GM23338 (cell line): ENCODE results near the gene DKK2. TPM values are rescaled to one million over a fixed set of nuclear protein-coding genes. Genes with fewer than 3 reads are reported as not detected.

Experiments
- ATAC-seq: fragments of 200-7000 bp; cut with Tn5 transposase; 3 replicates; pipeline ENCODE4 v1.9.1; 2020
- DNase-seq: peaks from one replicate; pipeline ENCODE4 v3.0.0-alpha.2; 2015; ENCODE audit warnings: low spot score
- H2AFZ ChIP-seq: fragments of 200-600 bp; sonication (generic); 2 replicates; pipeline ENCODE4 v1.8.0; 2016; ENCODE audit warnings: antibody characterized with exemption, mild to moderate bottlenecking, moderate library complexity
- H3F3A ChIP-seq: fragments of 200-600 bp; sonication (generic); replicated peaks from 2 replicates; pipeline ENCODE4 v1.8.0; 2017; ENCODE audit warnings: antibody characterized with exemption, mixed run types, low read depth
- H3K27ac ChIP-seq: fragments of 200-600 bp; sonication (generic); 2 replicates; pipeline ENCODE4 v1.6.1; 2016; ENCODE audit warnings: low read depth
- H3K27me3 ChIP-seq: fragments of 200-600 bp; sonication (generic); 2 replicates; pipeline ENCODE4 v1.8.0; 2016; ENCODE audit warnings: mild to moderate bottlenecking, mixed run types, moderate library complexity; ENCODE audit not compliant: insufficient read depth
- H3K36me3 ChIP-seq: fragments of 200-600 bp; sonication (generic); 2 replicates; pipeline ENCODE4 v1.8.0; 2016; ENCODE audit warnings: mild to moderate bottlenecking; ENCODE audit not compliant: insufficient read depth
- H3K4me1 ChIP-seq: fragments of 200-600 bp; sonication (generic); 2 replicates; pipeline ENCODE4 v1.8.0; 2016; ENCODE audit warnings: mild to moderate bottlenecking, moderate library complexity; ENCODE audit not compliant: insufficient read depth
- H3K4me2 ChIP-seq: fragments of 200-600 bp; sonication (generic); 2 replicates; pipeline ENCODE4 v1.7.1; 2017; ENCODE audit warnings: mixed run types
- H3K4me3 ChIP-seq: fragments of 200-600 bp; sonication (generic); 2 replicates; pipeline ENCODE4 v1.6.1; 2016; ENCODE audit warnings: mixed run types
- H3K79me2 ChIP-seq: fragments of 200-600 bp; sonication (generic); replicated peaks from 2 replicates; pipeline ENCODE4 v1.8.0; 2017; ENCODE audit warnings: mild to moderate bottlenecking; ENCODE audit not compliant: insufficient read depth
- H3K9me2 ChIP-seq: fragments of 200-600 bp; sonication (generic); 2 replicates; pipeline ENCODE4 v1.8.0; 2017; ENCODE audit not compliant: insufficient read depth
- H4K20me1 ChIP-seq: fragments of 200-600 bp; sonication (generic); replicated peaks from 2 replicates; pipeline ENCODE4 v1.8.0; 2017; ENCODE audit warnings: mild to moderate bottlenecking; ENCODE audit not compliant: insufficient read depth
- H3K27ac Mint-ChIP-seq: 2 replicates; pipeline ENCODE4 v1.8.0; 2020; ENCODE audit warnings: inconsistent platforms, mild to moderate bottlenecking, moderate library complexity, mixed read lengths
- H3K27me3 Mint-ChIP-seq: 3 replicates; pipeline ENCODE4 v1.8.0; 2022; ENCODE audit warnings: low read depth, mild to moderate bottlenecking, moderate library complexity, mixed read lengths, inconsistent platforms; ENCODE audit not compliant: insufficient read depth, poor library complexity
- H3K36me3 Mint-ChIP-seq: 3 replicates; pipeline ENCODE4 v1.8.0; 2021; ENCODE audit warnings: low read depth, mild to moderate bottlenecking, inconsistent platforms, moderate library complexity, mixed read lengths
- H3K4me1 Mint-ChIP-seq: 3 replicates; pipeline ENCODE4 v1.8.0; 2020; ENCODE audit warnings: mild to moderate bottlenecking, inconsistent platforms, mixed read lengths
- H3K4me3 Mint-ChIP-seq: 3 replicates; pipeline ENCODE4 v1.8.0; 2021; ENCODE audit warnings: moderate library complexity, mild to moderate bottlenecking, inconsistent platforms, mixed read lengths
- H3K9me3 Mint-ChIP-seq: 3 replicates; pipeline ENCODE4 v1.8.0; 2020; ENCODE audit warnings: moderate library complexity, mild to moderate bottlenecking, inconsistent platforms, mixed read lengths
- CREB1 ChIP-seq: fragments of 250-450 bp; sonication (Bioruptor Pico); IDR thresholded peaks from 2 replicates; pipeline ENCODE4 v1.5.0; 2020; ENCODE audit warnings: low read depth, mild to moderate bottlenecking, moderate library complexity
- EZH2 ChIP-seq: fragments of 200-600 bp; sonication (generic); IDR thresholded peaks from one replicate; pipeline ENCODE4 v1.8.0; 2017; ENCODE audit warnings: antibody characterized with exemption, mild to moderate bottlenecking, low read depth; ENCODE audit not compliant: unreplicated experiment
- EZH2phosphoT487 ChIP-seq: fragments of 200-600 bp; sonication (generic); IDR thresholded peaks from one replicate; pipeline ENCODE4 v1.8.1; 2018; ENCODE audit warnings: antibody characterized with exemption; ENCODE audit not compliant: unreplicated experiment
- JUNB ChIP-seq: IDR thresholded peaks from one replicate; pipeline ENCODE4 v1.6.1; 2016; ENCODE audit warnings: antibody characterized with exemption; ENCODE audit not compliant: unreplicated experiment
- NANOG ChIP-seq: IDR thresholded peaks from 2 replicates; pipeline ENCODE4 v1.6.1; 2016; ENCODE audit warnings: antibody characterized with exemption, borderline replicate concordance
- POLR2AphosphoS5 ChIP-seq: IDR thresholded peaks from 2 replicates; pipeline ENCODE4 v1.6.1; 2016; ENCODE audit warnings: antibody characterized with exemption, low read depth
- STAT1 ChIP-seq: IDR thresholded peaks from one replicate; pipeline ENCODE4 v1.6.1; 2016; ENCODE audit warnings: antibody characterized with exemption; ENCODE audit not compliant: unreplicated experiment
- ZNF114 ChIP-seq: fragments of 250-450 bp; sonication (Bioruptor Pico); IDR thresholded peaks from 2 replicates; pipeline ENCODE4 v1.5.0; 2020; ENCODE audit warnings: mild to moderate bottlenecking, moderate library complexity
- ZNF331 ChIP-seq: fragments of 250-450 bp; sonication (Bioruptor Pico); IDR thresholded peaks from 2 replicates; pipeline ENCODE4 v1.5.0; 2020; ENCODE audit warnings: low read depth, mild to moderate bottlenecking, moderate library complexity
- ZNF462 ChIP-seq: fragments of 250-450 bp; sonication (Bioruptor Pico); IDR thresholded peaks from 2 replicates; pipeline ENCODE4 v1.5.0; 2020; ENCODE audit warnings: mild to moderate bottlenecking, moderate library complexity
- polyA plus RNA-seq: library from polyadenylated mRNA; unstranded; fragments of >200 nt; fragmentation: Nextera tagmentation; extraction: Ambion mirVana; gene quantifications from 2 replicates; pipeline ENCODE4 v1.2.1, GENCODE V29; 2016
- total RNA-seq: library from RNA; depleted of rRNA; stranded (reverse); fragments of >200 nt; shearing (Covaris generic); gene quantifications from 2 replicates; pipeline ENCODE4 v1.2.3, GENCODE V29; 2014
- TF ChIP-seq, protein P1 (sequence below), 2 experiments: fragments of 200-600 bp in 1 of 2; sonication (generic) in 1 of 2; conservative IDR thresholded peaks; 2 replicates each; pipeline versions ENCODE4 v1.5.1 to v1.6.1; 2016 to 2017; ENCODE audit warnings: antibody characterized with exemption in 2 of 2, low read depth in 2 of 2, mild to moderate bottlenecking in 2 of 2, moderate library complexity in 1 of 2
- TF ChIP-seq, protein P2 (sequence below): IDR thresholded peaks from 2 replicates; pipeline ENCODE4 v1.6.1; 2016; ENCODE audit warnings: antibody characterized with exemption
- TF ChIP-seq, protein P3 (sequence below): IDR thresholded peaks from one replicate; pipeline ENCODE4 v1.6.1; 2018; ENCODE audit warnings: antibody characterized with exemption; ENCODE audit not compliant: unreplicated experiment

DKK2 gene
- total and polyA plus RNA-seq, 2 experiments from 2014 or later, result 0.05 TPM; not detected in 1

DNA sequence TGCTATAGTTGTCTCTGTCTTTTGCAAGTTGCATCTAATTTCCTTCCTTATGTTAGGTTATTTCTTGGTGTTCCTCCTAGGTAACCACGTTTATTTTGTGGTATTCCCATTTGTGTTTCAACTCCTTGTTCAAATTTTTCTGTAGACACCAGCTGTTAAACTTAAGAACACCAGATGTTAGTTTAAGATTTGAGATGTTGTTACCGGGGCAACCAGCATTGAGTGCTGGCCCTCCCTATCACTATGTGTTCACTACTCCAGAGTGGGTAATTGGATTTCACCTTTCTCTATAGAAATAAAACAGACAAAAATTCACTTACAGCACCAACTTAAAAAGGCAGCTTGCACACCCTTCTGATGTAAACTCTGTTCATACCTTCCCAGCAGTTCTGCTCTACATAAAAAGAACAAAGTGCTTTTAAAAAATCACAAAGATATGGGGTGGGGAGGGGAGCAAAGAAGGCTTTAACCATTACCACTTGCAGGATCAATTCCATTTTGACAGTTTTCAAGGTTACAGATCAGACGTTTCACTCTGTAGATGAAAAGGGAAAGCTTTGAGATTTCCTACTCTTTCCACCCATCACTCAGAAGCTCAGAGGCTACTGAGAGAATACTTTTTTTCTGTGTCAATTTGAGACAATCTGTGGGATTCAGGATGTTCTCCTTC, 82.9 kb downstream of the DKK2 start:
- H3K36me3 ChIP-seq, result no peaks in the 10 kb centered on the region
- TF ChIP-seq JUNB, result no peak
- TF ChIP-seq EZH2phosphoT487, result no peak
- TF ChIP-seq, protein P1, sequence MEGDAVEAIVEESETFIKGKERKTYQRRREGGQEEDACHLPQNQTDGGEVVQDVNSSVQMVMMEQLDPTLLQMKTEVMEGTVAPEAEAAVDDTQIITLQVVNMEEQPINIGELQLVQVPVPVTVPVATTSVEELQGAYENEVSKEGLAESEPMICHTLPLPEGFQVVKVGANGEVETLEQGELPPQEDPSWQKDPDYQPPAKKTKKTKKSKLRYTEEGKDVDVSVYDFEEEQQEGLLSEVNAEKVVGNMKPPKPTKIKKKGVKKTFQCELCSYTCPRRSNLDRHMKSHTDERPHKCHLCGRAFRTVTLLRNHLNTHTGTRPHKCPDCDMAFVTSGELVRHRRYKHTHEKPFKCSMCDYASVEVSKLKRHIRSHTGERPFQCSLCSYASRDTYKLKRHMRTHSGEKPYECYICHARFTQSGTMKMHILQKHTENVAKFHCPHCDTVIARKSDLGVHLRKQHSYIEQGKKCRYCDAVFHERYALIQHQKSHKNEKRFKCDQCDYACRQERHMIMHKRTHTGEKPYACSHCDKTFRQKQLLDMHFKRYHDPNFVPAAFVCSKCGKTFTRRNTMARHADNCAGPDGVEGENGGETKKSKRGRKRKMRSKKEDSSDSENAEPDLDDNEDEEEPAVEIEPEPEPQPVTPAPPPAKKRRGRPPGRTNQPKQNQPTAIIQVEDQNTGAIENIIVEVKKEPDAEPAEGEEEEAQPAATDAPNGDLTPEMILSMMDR (conservative IDR thresholded peaks at IDR 0.05; ENCODE audit: low read depth in 2 of 2), result no peak
- TF ChIP-seq NANOG, result no peak
- TF ChIP-seq ZNF114 (CRISPR knock-in tag), result no peak
- TF ChIP-seq CREB1 (CRISPR knock-in tag), result no peak
- no peak for TF ChIP-seq ZNF331
- TF ChIP-seq, protein P2, sequence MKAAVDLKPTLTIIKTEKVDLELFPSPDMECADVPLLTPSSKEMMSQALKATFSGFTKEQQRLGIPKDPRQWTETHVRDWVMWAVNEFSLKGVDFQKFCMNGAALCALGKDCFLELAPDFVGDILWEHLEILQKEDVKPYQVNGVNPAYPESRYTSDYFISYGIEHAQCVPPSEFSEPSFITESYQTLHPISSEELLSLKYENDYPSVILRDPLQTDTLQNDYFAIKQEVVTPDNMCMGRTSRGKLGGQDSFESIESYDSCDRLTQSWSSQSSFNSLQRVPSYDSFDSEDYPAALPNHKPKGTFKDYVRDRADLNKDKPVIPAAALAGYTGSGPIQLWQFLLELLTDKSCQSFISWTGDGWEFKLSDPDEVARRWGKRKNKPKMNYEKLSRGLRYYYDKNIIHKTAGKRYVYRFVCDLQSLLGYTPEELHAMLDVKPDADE, result no peak
- TF ChIP-seq, protein P3, sequence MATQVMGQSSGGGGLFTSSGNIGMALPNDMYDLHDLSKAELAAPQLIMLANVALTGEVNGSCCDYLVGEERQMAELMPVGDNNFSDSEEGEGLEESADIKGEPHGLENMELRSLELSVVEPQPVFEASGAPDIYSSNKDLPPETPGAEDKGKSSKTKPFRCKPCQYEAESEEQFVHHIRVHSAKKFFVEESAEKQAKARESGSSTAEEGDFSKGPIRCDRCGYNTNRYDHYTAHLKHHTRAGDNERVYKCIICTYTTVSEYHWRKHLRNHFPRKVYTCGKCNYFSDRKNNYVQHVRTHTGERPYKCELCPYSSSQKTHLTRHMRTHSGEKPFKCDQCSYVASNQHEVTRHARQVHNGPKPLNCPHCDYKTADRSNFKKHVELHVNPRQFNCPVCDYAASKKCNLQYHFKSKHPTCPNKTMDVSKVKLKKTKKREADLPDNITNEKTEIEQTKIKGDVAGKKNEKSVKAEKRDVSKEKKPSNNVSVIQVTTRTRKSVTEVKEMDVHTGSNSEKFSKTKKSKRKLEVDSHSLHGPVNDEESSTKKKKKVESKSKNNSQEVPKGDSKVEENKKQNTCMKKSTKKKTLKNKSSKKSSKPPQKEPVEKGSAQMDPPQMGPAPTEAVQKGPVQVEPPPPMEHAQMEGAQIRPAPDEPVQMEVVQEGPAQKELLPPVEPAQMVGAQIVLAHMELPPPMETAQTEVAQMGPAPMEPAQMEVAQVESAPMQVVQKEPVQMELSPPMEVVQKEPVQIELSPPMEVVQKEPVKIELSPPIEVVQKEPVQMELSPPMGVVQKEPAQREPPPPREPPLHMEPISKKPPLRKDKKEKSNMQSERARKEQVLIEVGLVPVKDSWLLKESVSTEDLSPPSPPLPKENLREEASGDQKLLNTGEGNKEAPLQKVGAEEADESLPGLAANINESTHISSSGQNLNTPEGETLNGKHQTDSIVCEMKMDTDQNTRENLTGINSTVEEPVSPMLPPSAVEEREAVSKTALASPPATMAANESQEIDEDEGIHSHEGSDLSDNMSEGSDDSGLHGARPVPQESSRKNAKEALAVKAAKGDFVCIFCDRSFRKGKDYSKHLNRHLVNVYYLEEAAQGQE, result no peak
- no peak for TF ChIP-seq POLR2AphosphoS5
- TF ChIP-seq ZNF462 (CRISPR knock-in tag), result no peak
- TF ChIP-seq EZH2, result no peak
- no peak for TF ChIP-seq STAT1
- no peaks in the 10 kb centered on the region for H3K27me3 ChIP-seq
- Mint-ChIP-seq H3K27ac (no peak overlapping the region), H3K4me1 (no peaks in the 10 kb centered on the region), H3K4me3 (no peak overlapping the region), H3K9me3 (peaks cover 2% of the 10 kb centered on the region; the same call in 1 of the 3 replicates), H3K27me3 (peaks cover 2% of the 10 kb centered on the region), H3K36me3 (no peaks in the 10 kb centered on the region)
- DNase-seq (no peak), ATAC-seq (no peak)
- H3K4me3 ChIP-seq, result no peak overlapping the region
- H3K79me2 ChIP-seq, result no peaks in the 10 kb centered on the region
- no peaks in the 10 kb centered on the region for H3F3A ChIP-seq
- no peaks in the 10 kb centered on the region for H3K4me1 ChIP-seq
- H2AFZ ChIP-seq, result no peak overlapping the region
- H3K9me2 ChIP-seq, result no peaks in the 10 kb centered on the region
- H4K20me1 ChIP-seq, result no peaks in the 10 kb centered on the region
- H3K4me2 ChIP-seq, result no peak overlapping the region
- no peak overlapping the region for H3K27ac ChIP-seq
